ENCODE data around the gene ELMO1. TPM values are rescaled to one million over a fixed set of nuclear protein-coding genes. Genes with fewer than 3 reads are reported as not detected.

The ELMO1 gene
- total RNA-seq, 1 donor from 2014 or later: 78.9 TPM

- no peak for DNase-seq
Measured at GRCh38 chr7:36905841-36906240, 542.8 kb downstream of the ELMO1 start.

DNA sequence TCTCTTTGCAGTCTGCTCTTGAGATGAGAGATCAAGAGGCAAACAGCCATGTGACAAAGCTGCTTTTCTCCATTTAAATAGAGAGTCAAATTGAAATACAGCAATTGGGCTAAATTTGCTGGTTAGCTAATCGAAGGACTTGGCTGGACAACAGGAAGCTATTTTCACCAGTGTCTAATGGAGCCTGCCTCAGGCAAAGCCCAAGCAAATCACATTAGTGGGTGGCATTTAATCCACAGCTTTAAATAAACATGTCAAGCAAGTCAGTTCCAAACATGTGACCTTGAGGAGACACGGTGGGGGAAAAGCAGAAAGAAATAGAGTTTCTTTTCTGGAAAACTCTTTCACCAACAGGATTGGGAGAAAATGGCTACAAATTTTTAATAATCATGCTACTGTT is 543.9 kb downstream of the ELMO1 start:
- DNase-seq: no peak

- no peak for DNase-seq
Measured at GRCh38 chr7:36904101-36904500, 544.6 kb downstream of the ELMO1 start.

GRCh38 chr7:36900988-36901710 is 547.5 kb downstream of the ELMO1 start:
- DNase-seq: no peak

DNA sequence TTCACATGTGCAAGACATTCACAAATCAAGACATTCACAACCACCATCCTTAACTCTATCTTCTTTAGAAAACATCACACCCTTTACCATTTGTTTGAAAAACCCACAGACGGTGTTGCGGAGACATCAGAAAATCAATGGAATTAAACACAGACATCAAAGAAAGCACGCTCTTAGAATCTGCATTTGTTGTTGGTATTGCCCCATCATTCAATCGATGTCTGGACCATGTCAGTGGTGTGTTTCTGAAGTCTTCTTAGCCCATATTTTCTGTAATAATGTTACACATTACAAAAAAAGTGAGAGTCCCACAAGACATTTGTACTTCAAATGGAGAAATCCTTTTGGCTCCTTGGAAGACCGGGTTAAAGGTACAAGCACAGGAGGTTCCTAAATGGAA is 550.5 kb downstream of the ELMO1 start:
- no peak for DNase-seq

GRCh38 chr7:36896956-36897590 is 551.6 kb downstream of the ELMO1 start:
- no peak for DNase-seq

DNA sequence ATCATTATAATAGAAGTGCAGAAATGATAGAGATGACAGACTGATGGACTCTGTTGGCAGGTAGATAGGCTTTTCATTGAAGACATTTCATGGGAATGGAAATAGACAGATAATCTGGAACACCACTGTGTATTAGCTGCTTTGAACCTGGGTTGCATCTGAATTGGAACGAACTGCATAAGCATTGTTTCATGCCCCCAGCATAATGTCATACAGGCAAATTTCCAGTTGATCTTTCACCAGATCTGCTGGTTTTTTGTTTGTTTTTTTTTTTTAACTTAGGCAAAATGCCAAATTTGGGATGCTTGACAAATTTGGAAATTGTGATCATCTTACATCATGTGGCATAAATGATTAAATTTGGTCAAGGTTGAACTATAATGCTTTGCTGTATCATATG is 552.2 kb downstream of the ELMO1 start:
- no peak for DNase-seq

GRCh38 chr7:36895192-36895591 is 553.5 kb downstream of the ELMO1 start:
- DNase-seq: no peak

- DNase-seq: no peak
Measured at GRCh38 chr7:36894190-36894589, 554.5 kb downstream of the ELMO1 start.

- DNase-seq: no peak
Measured at GRCh38 chr7:36889182-36889581, 559.5 kb downstream of the ELMO1 start.

GRCh38 chr7:36887969-36888368 is 560.7 kb downstream of the ELMO1 start:
- DNase-seq: no peak

DNA sequence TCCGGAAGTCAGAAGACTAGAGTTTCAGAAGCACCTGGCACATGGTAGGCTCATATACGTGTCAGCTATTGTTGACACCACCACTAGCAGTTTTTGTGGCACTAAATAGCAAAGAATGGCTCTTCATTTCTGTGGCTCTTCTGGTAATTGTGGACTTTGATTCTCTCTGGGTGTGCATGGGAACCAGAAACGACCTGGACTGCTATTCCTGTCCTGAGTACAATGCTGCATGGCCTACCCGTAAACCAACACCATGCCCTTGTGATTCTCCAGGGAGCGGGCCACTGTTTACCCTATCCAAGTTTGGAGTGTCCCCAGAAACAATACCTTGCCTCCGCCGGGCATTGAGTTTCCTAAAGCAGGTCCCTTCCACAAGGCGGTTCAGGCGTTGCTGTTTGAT is 561.4 kb downstream of the ELMO1 start:
- DNase-seq: no peak

DNA sequence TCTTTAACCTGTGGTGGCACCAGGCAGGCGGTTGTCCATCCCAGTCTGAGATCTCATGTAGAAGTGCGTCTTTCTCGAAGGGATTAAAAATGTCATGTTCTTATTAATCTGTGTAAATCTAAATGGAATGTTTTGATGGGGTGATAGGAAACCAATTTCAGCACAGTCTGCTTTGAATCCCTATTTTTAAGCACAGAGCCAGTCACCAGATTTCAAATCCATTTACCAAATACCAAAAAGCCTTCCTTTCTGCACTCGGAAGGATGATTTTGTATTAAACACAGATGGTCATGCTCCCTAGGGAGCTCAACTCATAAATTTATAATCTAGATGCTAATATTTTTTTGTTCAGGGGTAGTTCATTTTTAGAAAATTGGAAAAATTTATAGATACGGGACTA is 563.8 kb downstream of the ELMO1 start:
- DNase-seq: no peak

- DNase-seq: no peak
Measured at GRCh38 chr7:36884351-36884750, 564.3 kb downstream of the ELMO1 start.

GRCh38 chr7:36881233-36881874 is 567.3 kb downstream of the ELMO1 start:
- no peak for DNase-seq

GRCh38 chr7:36880108-36880507 is 568.6 kb downstream of the ELMO1 start:
- no peak for DNase-seq

GRCh38 chr7:36879021-36879420 is 569.6 kb downstream of the ELMO1 start:
- no peak for DNase-seq

DNA sequence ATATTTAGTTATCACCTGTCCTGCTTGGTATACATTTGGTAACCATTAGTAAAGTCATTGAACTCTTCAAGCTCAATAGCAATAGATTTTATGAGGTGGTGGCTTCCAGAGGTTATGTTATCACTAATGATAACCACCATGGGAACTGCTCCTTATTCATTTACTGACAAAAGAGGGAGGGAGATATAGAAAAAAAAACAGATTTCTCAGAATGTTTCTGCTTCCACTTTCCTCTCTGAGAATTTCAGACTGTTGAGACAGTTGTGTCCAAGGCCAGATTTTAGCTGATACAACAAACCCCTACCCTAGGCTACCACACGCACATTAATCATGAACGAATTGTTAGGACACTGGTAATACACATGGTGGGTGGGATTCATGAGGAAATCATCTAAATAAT is 570.4 kb downstream of the ELMO1 start:
- no peak for DNase-seq

DNA sequence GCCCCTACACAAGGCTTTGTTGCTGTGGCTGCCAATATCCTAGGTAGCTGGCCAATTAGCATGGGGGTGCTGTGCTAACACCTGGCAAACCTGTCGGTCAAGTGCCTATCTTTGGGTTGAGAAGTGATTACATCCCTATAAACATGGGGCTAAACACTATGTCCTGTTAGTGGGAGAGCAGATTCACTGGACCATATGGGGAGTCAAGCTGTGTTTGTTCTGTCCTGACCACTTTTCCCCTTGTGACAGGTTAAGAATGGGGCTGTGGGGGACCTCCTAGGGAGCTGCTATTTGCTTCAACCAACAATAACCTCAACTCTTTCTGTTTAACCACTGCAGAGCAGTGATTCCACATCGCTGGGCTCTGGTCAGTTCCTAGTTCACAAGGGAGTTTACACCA is 572.9 kb downstream of the ELMO1 start:
- no peak for DNase-seq

DNA sequence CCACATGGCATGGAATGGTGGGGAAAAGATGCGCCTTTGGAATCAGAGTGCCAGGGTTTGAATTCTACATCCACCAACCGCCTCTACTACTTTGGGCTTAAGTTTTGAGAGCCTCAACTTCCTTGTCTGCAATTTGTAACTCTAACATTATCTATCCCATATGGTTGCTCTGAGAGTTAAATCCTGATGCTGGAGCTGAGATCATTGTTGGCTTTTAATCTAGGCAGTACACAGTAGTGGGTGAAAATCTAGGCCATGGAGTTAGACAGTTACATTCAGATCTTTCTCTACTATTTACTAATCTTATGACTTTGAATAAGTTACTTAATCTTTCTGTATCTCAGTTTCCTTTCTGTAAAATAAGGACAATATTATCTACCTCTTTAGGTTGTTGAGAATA is 574.6 kb downstream of the ELMO1 start:
- no peak for DNase-seq

GRCh38 chr7:36871863-36872262 is 576.8 kb downstream of the ELMO1 start:
- DNase-seq: no peak

GRCh38 chr7:36871355-36871738 is 577.3 kb downstream of the ELMO1 start:
- no peak for DNase-seq

DNA sequence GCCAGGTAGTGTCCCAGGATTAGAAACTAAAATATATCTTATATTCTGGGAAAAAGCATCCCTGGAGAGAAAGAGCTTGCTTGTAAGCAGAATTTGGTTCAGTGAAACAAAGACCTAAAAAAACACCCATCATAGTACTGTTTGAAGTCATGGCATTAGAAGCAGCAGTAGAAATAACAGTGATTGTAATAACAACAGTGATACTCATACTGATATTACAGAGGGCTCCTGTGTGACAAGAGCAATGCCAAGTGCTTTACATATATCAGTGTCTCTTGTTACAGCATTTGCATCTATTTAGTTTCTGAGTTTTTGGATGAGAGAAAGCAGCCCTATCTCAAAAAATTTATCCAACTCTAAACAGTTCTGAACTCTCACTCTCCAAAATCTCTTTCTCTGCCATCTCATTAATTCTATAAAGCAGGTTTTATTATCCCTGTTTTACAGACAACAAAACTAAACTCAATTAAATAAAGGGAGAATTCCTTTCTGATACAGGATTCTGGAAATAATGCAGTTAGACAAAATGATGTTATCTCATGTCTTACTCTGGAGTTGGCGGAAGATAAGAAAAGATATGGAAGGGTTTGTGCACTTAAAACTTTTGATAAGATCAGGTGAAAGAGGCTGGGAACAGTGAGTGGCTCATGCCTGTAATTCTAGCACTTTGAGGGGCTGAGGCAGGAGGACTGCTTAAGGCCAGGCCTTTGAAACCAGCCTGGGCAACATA is 577.9 kb downstream of the ELMO1 start:
- no peak for DNase-seq

All from occipital lobe (tissue), 2 donors.